Fibroblast of skin of left quadriceps (primary cell): Measurements from ENCODE around the gene TMEM98.
"Not testable (repeated sequence)": the region's sequence is repeated elsewhere in the genome, so short reads cannot be mapped to it uniquely, and the experiment has no call there.

Source experiments
- DNase-seq, 2 experiments: peaks; one replicate each; pipeline ENCODE4 v3.0.0-alpha.2; 2013; ENCODE audit warnings: low read depth in 2 of 2

TMEM98 gene

GRCh38 chr17:32915245-32915644 is 12.7 kb upstream of the TMEM98 start:
- DNase-seq: no peak

DNA sequence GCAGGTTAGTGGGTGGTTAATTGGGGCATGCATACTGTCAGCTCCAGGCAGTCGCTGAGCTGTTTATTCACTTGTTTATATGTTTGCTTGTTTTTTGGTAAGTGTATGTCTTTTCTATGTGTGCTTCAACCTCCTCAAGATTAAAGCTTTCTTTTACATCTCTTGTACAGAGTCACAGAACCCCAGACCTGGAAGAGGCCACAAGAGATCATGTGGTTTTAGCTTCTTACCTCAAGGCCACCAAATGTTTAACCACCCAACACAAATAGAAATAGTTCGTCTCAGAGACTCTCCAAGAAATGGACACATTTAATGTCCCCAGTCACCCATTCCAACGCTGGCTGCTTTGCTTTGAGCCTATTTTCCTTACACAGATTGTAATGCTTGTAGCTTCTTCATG is 11.8 kb upstream of the TMEM98 start:
- DNase-seq: no peak

- DNase-seq: no peak
Measured at GRCh38 chr17:32917081-32917480, 10.9 kb upstream of the TMEM98 start.

DNA sequence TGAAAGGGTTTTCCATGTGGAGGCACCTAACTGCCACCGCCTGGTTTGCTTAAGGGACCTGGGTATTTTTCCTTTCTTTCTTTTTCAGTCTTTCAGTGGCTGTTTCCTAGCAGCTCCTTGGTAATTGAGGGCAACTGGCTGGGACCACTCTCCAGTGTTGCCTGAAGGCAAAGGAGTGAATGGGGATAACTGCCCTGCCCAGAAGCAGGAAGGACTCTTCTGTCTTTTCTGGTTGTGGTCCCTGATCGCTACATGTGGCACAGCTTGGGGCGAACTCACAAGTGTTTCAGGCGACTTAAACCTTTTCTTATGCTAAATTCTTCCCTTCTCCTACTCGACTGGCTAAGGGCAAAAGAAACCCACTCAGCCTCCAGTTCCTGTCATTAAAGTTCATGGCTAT is 10.1 kb upstream of the TMEM98 start:
- no peak for DNase-seq

DNA sequence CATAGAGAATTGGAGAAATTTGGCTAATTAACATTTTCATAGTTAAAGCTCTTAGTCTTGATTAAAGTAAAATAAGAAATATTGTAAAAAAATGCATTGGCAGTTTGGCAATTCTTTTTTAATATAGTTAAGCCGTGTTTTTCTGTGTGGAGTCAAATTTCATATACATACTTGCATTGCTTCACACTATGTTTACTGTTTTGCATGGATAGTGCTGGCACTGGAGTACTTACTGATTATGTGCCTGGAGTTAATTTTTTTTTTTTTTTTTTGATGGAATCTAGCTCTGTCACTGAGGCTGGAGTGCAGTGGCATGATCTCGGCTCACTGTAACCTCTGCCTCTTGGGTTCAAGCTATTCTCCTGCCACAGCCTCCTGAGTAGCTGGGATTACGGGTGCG is 8.1 kb upstream of the TMEM98 start:
- DNase-seq: not testable (repeated sequence)

DNA sequence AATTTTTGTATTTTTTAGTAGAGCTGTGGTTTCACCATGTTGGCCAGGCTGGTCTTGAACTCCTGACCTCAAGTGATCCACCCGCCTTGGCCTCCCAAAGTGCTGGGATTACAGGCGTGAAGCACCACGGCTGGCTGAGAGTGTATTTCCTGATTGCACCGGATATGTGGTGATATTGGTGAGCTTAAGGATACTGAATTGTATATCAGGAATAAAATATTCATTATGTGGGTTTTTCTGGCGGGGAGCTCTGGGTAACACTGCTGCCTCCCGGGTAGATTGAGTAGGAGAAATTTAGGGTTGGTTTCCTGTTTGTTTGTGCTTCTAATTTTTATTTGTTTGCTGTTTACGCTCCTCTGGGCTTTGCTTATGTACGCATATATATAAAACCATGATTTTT is 7.7 kb upstream of the TMEM98 start:
- no peak for DNase-seq

DNA sequence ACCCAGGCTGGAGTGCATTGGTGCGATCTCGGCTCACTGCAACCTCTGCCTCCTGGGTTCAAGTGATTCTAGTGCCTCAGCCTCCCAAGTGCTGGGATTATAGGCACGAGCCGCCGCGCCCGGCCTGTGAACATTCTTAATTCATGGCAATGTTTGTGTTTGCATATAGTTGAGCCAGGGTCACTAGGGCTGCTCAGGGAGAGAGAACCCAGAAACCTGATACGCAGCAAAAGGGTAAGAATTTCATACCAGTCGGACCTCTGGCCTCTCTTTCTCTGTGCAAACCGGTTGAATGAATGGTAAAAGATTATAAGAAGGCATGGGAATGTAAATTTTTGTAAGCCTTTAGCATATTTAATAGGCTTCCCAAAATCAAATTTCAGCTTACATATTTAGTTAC is 6.9 kb upstream of the TMEM98 start:
- no peak for DNase-seq

GRCh38 chr17:32923905-32924304 is 4.0 kb upstream of the TMEM98 start:
- not testable (repeated sequence) for DNase-seq

DNA sequence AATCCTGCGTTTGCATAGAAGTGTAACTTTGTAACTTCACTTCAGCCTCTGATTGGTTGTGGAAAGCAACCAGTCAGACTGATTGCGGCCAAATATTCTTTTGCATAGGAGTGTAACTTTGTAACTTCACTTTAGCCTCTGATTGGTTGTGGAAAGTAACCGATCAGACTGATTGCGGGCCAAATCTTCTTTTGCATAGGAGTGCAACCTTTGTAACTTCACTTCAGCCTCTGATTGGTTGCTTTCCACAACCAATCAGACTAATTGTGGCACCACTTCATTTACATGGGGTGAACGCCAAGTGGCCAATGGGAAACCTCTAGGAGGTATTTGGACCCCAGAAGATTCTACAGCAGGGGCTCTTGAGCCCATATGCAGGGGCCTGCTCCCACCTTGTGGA is 1.8 kb upstream of the TMEM98 start:
- no peak for DNase-seq

GRCh38 chr17:32926789-32927188 is 1.2 kb upstream of the TMEM98 start:
- not testable (repeated sequence) for DNase-seq

GRCh38 chr17:32927201-32927723 is 691 bp upstream of the TMEM98 start:
- DNase-seq: no peak

- DNase-seq: no peak
Measured at GRCh38 chr17:32928586-32929535, 908 bp downstream of the TMEM98 start.

- DNase-seq: no peak
Measured at GRCh38 chr17:32929588-32929987, 1.6 kb downstream of the TMEM98 start.

DNA sequence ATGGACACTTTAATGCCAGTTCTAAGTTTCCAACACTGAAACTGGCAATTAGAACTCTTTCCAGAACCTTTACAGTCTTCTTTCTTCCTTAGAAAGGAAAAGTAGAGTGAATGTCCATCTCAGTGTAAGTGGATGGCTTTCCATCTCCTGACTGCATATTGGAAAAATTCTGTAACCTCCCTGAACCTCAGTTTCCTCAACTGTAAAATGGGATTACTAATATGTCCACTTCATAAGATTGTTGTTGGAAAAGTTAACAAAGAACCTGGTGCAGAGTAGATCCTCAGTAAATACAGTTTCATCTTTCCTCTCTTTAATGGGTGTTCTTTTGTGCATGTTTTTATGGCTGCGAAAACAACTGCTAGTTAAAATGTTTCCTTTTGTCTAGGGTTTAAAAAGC is 2.6 kb downstream of the TMEM98 start:
- DNase-seq: no peak

DNA sequence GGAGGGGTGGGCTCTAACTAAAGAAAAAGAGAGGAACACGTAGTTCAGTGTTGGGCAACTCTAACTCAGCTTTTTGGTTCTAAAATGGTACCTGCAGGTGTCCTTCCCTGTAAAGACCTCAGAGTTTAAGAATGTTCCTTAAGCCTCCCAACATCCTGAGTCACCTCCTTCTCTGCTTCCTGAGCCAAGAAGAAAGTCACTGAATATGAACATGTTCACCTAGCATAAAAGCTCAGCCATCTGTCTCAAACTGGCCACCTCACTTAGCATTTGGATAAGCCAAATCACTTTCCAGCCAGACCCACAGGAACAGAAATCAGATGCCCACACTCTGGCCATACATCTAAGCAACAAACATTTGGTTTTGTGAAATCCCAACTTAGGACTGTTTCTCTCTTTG is 3.7 kb downstream of the TMEM98 start:
- no peak for DNase-seq

DNA sequence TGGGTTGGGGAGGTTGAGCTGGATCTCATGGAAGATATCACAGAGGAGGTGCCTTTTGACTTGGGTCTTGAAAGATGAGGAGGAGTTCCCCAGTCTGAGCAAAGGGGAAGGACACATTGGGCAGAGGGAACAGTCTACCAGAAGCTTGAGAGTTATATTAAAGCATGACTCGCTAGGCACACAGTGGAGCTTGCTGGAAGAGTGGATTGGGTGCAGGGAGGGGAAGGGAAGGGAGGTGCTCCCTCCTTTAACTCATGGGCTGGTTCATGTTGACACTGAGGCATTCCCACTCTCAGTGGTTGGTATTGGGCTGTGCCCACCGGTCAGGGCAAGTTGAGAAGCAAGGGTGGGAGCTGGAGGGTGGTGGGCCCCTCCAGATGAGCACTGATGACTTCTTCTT is 5.9 kb downstream of the TMEM98 start:
- no peak for DNase-seq

GRCh38 chr17:32935726-32936125 is 7.8 kb downstream of the TMEM98 start:
- DNase-seq: no peak

DNA sequence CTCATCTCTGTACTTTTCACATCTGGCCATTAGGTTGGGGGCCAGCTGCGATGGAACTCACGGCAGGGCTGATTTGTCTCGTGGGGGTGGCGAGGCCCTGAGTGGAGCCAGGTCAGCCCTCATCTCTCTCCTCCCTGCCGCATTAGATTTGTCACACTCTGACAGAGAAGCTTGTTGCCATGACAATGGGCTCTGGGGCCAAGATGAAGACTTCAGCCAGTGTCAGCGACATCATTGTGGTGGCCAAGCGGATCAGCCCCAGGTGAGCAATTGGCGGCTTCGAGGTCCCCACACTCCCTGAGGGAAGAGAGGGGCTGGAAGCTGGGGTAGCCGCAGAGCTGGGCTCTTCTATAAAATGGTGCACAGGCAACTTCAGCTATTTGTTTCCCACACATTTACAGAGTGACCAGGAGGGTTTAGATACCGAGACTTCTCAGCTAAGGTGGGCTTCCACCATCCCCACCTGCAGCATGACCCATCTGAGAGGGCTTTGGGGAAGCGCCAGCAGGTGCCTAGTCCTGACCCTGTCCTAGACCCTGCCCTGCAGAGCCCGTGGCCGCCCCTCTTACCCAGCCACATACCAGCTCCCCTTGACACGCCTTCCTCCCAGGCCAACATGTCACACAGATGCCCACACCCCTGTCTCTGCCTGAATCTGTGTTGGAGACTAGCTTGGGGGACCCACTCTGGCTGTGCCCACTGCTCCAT is 8.4 kb downstream of the TMEM98 start:
- no peak for DNase-seq

DNA sequence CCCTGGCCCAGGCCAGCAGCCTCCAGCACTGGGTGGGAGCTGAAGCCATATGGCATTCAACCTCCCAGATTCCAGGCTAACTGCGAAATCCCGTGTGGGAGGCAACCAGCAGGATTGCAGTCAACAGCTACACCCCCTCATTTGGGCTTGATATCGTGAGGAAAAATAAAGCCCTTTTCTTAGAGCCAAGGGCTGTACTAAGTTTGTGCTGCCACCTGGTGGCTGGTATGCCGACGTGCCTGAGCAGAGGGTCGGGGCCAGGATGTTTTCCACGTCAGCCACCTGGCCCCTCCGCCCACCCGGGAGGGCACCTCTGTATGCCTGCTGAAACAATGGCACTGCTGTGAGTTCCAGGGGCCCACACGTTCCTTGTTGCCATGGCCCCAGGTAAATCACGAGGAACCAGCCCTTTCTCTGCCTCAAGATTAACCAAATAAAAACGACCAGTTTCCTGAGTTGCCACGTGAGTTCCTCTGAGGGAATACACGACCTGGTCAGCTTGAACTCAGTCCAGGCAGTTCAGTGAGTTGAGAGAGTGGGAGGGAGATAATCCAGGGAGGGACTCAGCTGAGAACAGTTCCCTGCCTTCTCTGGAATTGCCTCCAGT is 9.0 kb downstream of the TMEM98 start:
- peak in 1 of 2 experiments; percentile 41 for DNase-seq

DNA sequence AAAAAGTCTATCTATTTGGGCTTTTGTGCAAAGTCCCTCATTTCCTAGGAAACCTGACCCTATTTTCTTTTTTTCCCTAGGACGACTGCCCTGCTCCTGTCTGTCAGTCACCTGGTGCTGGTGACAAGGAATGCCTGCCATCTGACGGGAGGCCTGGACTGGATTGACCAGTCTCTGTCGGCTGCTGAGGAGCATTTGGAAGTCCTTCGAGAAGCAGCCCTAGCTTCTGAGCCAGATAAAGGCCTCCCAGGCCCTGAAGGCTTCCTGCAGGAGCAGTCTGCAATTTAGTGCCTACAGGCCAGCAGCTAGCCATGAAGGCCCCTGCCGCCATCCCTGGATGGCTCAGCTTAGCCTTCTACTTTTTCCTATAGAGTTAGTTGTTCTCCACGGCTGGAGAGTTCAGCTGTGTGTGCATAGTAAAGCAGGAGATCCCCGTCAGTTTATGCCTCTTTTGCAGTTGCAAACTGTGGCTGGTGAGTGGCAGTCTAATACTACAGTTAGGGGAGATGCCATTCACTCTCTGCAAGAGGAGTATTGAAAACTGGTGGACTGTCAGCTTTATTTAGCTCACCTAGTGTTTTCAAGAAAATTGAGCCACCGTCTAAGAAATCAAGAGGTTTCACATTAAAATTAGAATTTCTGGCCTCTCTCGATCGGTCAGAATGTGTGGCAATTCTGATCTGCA is 12.9 kb downstream of the TMEM98 start:
- DNase-seq: no peak

DNA sequence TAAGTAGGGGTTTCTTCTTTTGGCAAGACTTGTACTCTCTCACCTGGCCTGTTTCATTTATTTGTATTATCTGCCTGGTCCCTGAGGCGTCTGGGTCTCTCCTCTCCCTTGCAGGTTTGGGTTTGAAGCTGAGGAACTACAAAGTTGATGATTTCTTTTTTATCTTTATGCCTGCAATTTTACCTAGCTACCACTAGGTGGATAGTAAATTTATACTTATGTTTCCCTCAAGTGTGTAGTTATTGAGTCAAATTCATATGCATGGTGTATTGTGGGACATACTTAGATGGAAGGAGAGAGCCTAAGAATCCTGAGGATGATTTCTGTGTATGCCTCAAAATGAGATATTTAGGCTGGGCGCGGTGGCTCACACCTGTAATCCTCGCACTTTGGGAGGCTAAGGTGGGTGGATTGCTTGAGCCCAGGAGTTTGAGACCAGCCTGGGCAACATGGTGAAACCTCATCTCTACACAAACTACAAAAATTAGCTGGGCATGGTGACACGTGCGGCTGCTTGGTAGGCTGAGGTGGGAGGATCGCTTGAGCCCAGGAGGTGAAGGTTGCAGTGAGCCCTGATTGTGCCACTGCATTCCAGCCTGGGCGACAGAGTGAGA is 13.6 kb downstream of the TMEM98 start:
- DNase-seq: no peak
